SK-N-MC (cell line): ENCODE results near the gene DDX43.

ENCODE experiments used
- EZH2 ChIP-seq: fragments of 200-600 bp; sonication (generic); IDR thresholded peaks from one replicate; pipeline ENCODE4 v1.6.1; 2017; ENCODE audit warnings: antibody characterized with exemption
- FOXP2 ChIP-seq: optimal IDR thresholded peaks from 2 replicates; pipeline ENCODE3; 2011; ENCODE audit warnings: mild to moderate bottlenecking, moderate library complexity; ENCODE audit not compliant: insufficient read depth; ENCODE audit errors: extremely low read length, control extremely low read depth
- POLR2AphosphoS5 ChIP-seq: IDR thresholded peaks from 2 replicates; pipeline ENCODE4 v1.6.1; 2012; ENCODE audit warnings: mild to moderate bottlenecking, low read depth, low read length, borderline replicate concordance

- TF ChIP-seq POLR2AphosphoS5 (no peak), EZH2 (no peak), FOXP2 (no peak)
Observed at GRCh38 chr6:73363537-73363875, 31.1 kb upstream of the DDX43 start.
